ENCODE measurements around the gene ZNF296. TPM values are rescaled to one million over a fixed set of nuclear protein-coding genes. Genes with fewer than 3 reads are reported as not detected.

ZNF296 gene
- polyA plus RNA-seq, 1 donor (not counting 4 experiments of a cell fraction or from before 2014, with no cell fraction given), result 0.25 TPM

DNA sequence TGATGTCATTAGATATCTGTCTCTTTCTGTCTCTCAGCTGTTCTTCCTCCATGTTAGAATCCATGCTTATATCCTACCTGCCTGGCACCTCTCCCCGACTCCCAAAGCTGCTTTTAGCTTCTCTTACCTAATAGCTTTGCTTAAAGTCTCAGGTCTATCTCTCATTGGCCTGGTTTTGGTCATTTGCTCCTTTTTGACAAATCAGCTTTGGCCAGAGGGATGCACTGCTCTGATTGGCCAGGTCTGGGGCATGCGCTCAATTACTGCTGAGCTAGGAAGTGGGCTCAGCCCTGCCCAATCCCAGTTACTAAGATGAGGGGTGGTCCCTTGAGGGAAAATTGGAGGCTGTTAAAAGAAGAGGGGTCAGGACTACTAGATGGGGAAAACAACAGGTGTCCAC is 48.9 kb downstream of the ZNF296 start:
- no peaks in the 10 kb centered on the region for H3K79me2 ChIP-seq (ENCODE audit: control insufficient read depth, insufficient read depth, low read length)
- dilution Hi-C loops (cut with MboI; ENCODE audit: extremely low pct_ligation_motif_present, low sequenced_read_pairs), result no loop called here
- FAIRE-seq, result no peak

DNA sequence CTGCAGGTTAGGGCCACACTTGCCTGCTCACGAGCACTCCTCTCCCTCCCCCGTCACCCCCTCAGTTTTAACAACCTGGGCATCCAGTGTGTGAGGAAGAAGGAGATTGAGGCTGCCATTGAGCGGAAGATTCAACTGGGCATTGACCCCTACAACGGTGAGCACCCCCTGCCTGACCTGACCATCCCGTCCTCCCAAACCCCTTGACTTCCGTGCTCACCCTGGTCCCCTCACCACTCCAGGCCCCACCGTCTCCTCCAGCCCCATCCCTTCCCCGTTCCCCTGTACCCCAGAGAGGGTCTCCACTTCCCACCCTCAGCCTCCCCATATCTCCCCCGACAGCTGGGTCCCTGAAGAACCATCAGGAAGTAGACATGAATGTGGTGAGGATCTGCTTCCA is 51.0 kb downstream of the ZNF296 start:
- H3K36me3 ChIP-seq (ENCODE audit: control insufficient read depth in 2 of 2, extremely low read depth in 1 of 2, insufficient read depth in 2 of 2, low read length in 2 of 2), result peaks cover 3 to 12% of the 10 kb centered on the region in 2 experiments
- H3K4me2 ChIP-seq (ENCODE audit: control insufficient read depth, extremely low read depth, insufficient read depth, low read depth, low read length), result no peak overlapping the region
- no peak overlapping the region for H3K4me3 ChIP-seq (ENCODE audit: control insufficient read depth in 2 of 3, extremely low read depth in 1 of 3, insufficient read depth in 2 of 3, low read depth in 1 of 3, low read length in 3 of 3)
- no peaks in the 10 kb centered on the region for H3K79me2 ChIP-seq (ENCODE audit: control insufficient read depth, insufficient read depth, low read length)
- H3K9ac ChIP-seq (ENCODE audit: control insufficient read depth, extremely low read depth, insufficient read depth, low read length), result no peak overlapping the region
- H3K9me3 ChIP-seq (ENCODE audit: control insufficient read depth, low read depth, low read length), result no peaks in the 10 kb centered on the region
- H3K4me1 ChIP-seq (ENCODE audit: control insufficient read depth, extremely low read depth, insufficient read depth, low read length), result no peaks in the 10 kb centered on the region
- no peak overlapping the region for H2AFZ ChIP-seq (ENCODE audit: control insufficient read depth, low read length)
- no peaks in the 10 kb centered on the region for H3K27me3 ChIP-seq (ENCODE audit: control insufficient read depth, extremely low read depth, insufficient read depth, low read length)
- no peak overlapping the region for H3K27ac ChIP-seq (ENCODE audit: control insufficient read depth, insufficient read depth, low read length)
- FAIRE-seq (no peak), DNase-seq (ENCODE audit: low read depth, low spot score) (no peak)
- no peaks in the 10 kb centered on the region for H3K9me1 ChIP-seq (ENCODE audit: control insufficient read depth, extremely low read depth, insufficient read depth, low read length)
- TF ChIP-seq EZH2 (IDR thresholded peaks at IDR 0.05; ENCODE audit: low read length), result no peak
- TF ChIP-seq, protein P1, sequence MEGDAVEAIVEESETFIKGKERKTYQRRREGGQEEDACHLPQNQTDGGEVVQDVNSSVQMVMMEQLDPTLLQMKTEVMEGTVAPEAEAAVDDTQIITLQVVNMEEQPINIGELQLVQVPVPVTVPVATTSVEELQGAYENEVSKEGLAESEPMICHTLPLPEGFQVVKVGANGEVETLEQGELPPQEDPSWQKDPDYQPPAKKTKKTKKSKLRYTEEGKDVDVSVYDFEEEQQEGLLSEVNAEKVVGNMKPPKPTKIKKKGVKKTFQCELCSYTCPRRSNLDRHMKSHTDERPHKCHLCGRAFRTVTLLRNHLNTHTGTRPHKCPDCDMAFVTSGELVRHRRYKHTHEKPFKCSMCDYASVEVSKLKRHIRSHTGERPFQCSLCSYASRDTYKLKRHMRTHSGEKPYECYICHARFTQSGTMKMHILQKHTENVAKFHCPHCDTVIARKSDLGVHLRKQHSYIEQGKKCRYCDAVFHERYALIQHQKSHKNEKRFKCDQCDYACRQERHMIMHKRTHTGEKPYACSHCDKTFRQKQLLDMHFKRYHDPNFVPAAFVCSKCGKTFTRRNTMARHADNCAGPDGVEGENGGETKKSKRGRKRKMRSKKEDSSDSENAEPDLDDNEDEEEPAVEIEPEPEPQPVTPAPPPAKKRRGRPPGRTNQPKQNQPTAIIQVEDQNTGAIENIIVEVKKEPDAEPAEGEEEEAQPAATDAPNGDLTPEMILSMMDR (optimal IDR thresholded peaks at IDR 0.05 in 1 of 3, IDR thresholded peaks at IDR 0.05 in 1 of 3, conservative IDR thresholded peaks at IDR 0.05 in 1 of 3; ENCODE audit: extremely low read depth in 1 of 3, insufficient read depth in 2 of 3, low read length in 3 of 3), result no peak
- dilution Hi-C loops (cut with MboI; ENCODE audit: extremely low pct_ligation_motif_present, low sequenced_read_pairs), result no loop called here
- no peaks in the 10 kb centered on the region for H4K20me1 ChIP-seq (ENCODE audit: control insufficient read depth, extremely low read depth, insufficient read depth, low read length)

More for the DNA sequence above, 48.9 kb downstream of the ZNF296 start:
- H3K4me2 ChIP-seq (ENCODE audit: control insufficient read depth, extremely low read depth, insufficient read depth, low read depth, low read length), result no peak overlapping the region
- peaks cover 4 to 12% of the 10 kb centered on the region in 2 experiments for H3K36me3 ChIP-seq (ENCODE audit: control insufficient read depth in 2 of 2, extremely low read depth in 1 of 2, insufficient read depth in 2 of 2, low read length in 2 of 2)
- H3K4me3 ChIP-seq (ENCODE audit: control insufficient read depth in 2 of 3, extremely low read depth in 1 of 3, insufficient read depth in 2 of 3, low read depth in 1 of 3, low read length in 3 of 3), result no peak overlapping the region
- no peak overlapping the region for H3K9ac ChIP-seq (ENCODE audit: control insufficient read depth, extremely low read depth, insufficient read depth, low read length)
- no peaks in the 10 kb centered on the region for H4K20me1 ChIP-seq (ENCODE audit: control insufficient read depth, extremely low read depth, insufficient read depth, low read length)
- no peaks in the 10 kb centered on the region for H3K4me1 ChIP-seq (ENCODE audit: control insufficient read depth, extremely low read depth, insufficient read depth, low read length)
- H3K9me1 ChIP-seq (ENCODE audit: control insufficient read depth, extremely low read depth, insufficient read depth, low read length), result no peaks in the 10 kb centered on the region
- no peak overlapping the region for H2AFZ ChIP-seq (ENCODE audit: control insufficient read depth, low read length)
- TF ChIP-seq, protein P1 (optimal IDR thresholded peaks at IDR 0.05 in 1 of 3, IDR thresholded peaks at IDR 0.05 in 1 of 3, conservative IDR thresholded peaks at IDR 0.05 in 1 of 3; ENCODE audit: extremely low read depth in 1 of 3, insufficient read depth in 2 of 3, low read length in 3 of 3), result no peak
- no peaks in the 10 kb centered on the region for H3K9me3 ChIP-seq (ENCODE audit: control insufficient read depth, low read depth, low read length)
- DNase-seq (ENCODE audit: low read depth, low spot score), result no peak
- no peaks in the 10 kb centered on the region for H3K27me3 ChIP-seq (ENCODE audit: control insufficient read depth, extremely low read depth, insufficient read depth, low read length)
- H3K27ac ChIP-seq (ENCODE audit: control insufficient read depth, insufficient read depth, low read length), result no peak overlapping the region

All from keratinocyte (primary cell).